Heart right ventricle (tissue), 16 donors: ENCODE results near the gene COA8. TPM values are rescaled to one million over a fixed set of nuclear protein-coding genes. Genes with fewer than 3 reads are reported as not detected.
A peak's percentile ranks its signal among the peaks of the same experiment; 100 is the strongest.

ENCODE experiments used
- ATAC-seq, 8 donors: fragments of 200-7000 bp; cut with Tn5 transposase; one replicate each; pipeline ENCODE4 v1.9.1; 2020; ENCODE audit warnings: mild to moderate bottlenecking in 8 of 8, moderate library complexity in 8 of 8, moderate number of reproducible peaks in 1 of 8
- DNase-seq, 2 donors: peaks; one replicate each; pipeline ENCODE4 v3.0.0-alpha.2; 2020
- H3K27ac ChIP-seq, 10 donors: fragments of 200-600 bp; sonication (generic) in 2 of 10; one replicate each; pipeline versions ENCODE4 v1.5.0 to v1.8.0; 2020 to 2022; ENCODE audit warnings: mild to moderate bottlenecking in 3 of 10
- H3K27me3 ChIP-seq, 7 donors: fragments of 200-600 bp; one replicate each; pipeline ENCODE4 v1.8.0; 2021 to 2022; ENCODE audit warnings: mild to moderate bottlenecking in 2 of 7
- H3K36me3 ChIP-seq, 9 donors: fragments of 200-600 bp; sonication (generic) in 1 of 9; one replicate each; pipeline versions ENCODE4 v1.5.0 to v1.8.0; 2020 to 2022; ENCODE audit warnings: mild to moderate bottlenecking in 2 of 9
- H3K4me1 ChIP-seq, 9 donors: fragments of 200-600 bp; sonication (generic) in 1 of 9; one replicate each; pipeline versions ENCODE4 v1.5.0 to v1.8.0; 2020 to 2022; ENCODE audit warnings: mild to moderate bottlenecking in 4 of 9
- H3K4me3 ChIP-seq, 10 donors: fragments of 200-600 bp; sonication (generic) in 2 of 10; one replicate each; pipeline versions ENCODE4 v1.5.0 to v1.8.0; 2020 to 2022; ENCODE audit warnings: mild to moderate bottlenecking in 7 of 10, moderate library complexity in 2 of 10
- H3K9me3 ChIP-seq, 11 donors: fragments of 200-600 bp in 10 of 11; sonication (generic) in 2 of 11; one replicate each; pipeline versions ENCODE4 v1.5.0 to v1.8.0; 2013 to 2022; ENCODE audit warnings: mild to moderate bottlenecking in 2 of 11, control low read depth in 1 of 11, moderate library complexity in 1 of 11
- WGBS, 2 donors: extraction: QIAGEN DNeasy Blood & Tissue Kit; methylation state at CpG; one replicate each; pipeline ENCODE4 v1.1.7; 2013; ENCODE audit warnings: inconsistent platforms in 1 of 2; 5-methylcytosine and 5-hydroxymethylcytosine counted together
- intact Hi-C, 10 donors: fragments of 100-400 bp; cut with DNase I; formaldehyde crosslinking; loops; one replicate each; pipeline versions ENCODE4 v1.11.1 to v1.14.2; 2022
- polyA plus RNA-seq, 2 donors: library from polyadenylated mRNA; stranded (reverse); fragments of 200-250 nt; gene quantifications; one replicate each; pipeline ENCODE4 v1.2.3, GENCODE V29; 2013
- total RNA-seq, 10 donors: library from RNA; stranded (reverse); fragmentation: NEBNext Ultra II Directional in 3 of 10; extraction: Animal tissue kit (Norgen Biotek cat#: 25700) in 3 of 10; gene quantifications; one replicate each; pipeline versions ENCODE4 v1.2.1 to v1.2.4, GENCODE V29; 2021 to 2023
- TF ChIP-seq, protein P1 (sequence below), 9 donors: fragments of 200-600 bp; sonication (generic) in 2 of 9; IDR thresholded peaks; one replicate each; pipeline versions ENCODE4 v1.5.0 to v1.8.0; 2021 to 2022; ENCODE audit warnings: antibody characterized with exemption in 9 of 9, mild to moderate bottlenecking in 5 of 9, moderate library complexity in 1 of 9
- donor health status: Arrhythmogenic right ventricular cardiomyopathy.
- donor health status: ischemic (EF 13 %, LVEDD 7.1; RV severe dilation, severe dysfunction).
- donor health status: healthy with polysubstance abuse.
- donor health status: DM: no; HTN: yes; CAD: no.
- donor health status: DM: no; HTN: no; CAD: no.
- donor health status: ischemic (EF 25% LVEDD 6.9; RV normal size, moderate dysfunction).
- donor health status: ischemic (EF 25% LVEDD 5.7; RV mildly dilated, moderate dysfunction).
- donor health status: healthy.
- donor health status: DM: yes; HTN: yes; CAD: no.
- donor health status: Ischemic cardiomyopathy.
- donor health status: ischemic (EF 35%, LVEDD 5.7; RV mildly dilated, moderate dysfunction).
- donor health status: nonischemic (EF 11% LVEDD 7.7; RV severe dilation, severe dysfunction).
- donor health status: DM: yes; HTN: yes; CAD: no.
- donor health status: PGD.
- donor health status: ischemic (EF 29% LVEDD 5.4; RV normal size, mild dysfunction).
- donor health status: nonischemic (EF 23%, LVEDD 6.1; RV moderate dilation, normal function).

COA8 gene
- total and polyA plus RNA-seq, 12 donors = 33.3 to 141 (median 43.8) TPM

DNA sequence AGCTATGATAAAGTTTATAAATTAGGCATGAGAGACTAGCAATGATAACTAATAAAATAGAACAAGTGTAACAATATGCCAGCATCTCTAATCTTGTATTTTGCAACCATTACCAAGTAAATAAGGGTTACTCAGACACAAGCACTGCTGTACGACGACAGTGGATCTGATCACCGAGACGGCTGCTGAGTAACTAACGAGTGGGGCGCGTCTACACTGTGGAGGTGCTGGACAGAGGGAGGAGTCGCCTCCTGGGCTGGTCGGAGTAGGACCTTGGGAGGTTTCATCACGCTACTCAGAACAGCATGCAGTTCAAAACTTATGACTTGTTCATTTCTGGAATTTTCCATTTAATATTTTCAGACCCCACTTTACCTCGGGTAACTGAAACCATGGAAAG, 18.4 kb downstream of the COA8 start:
- intact Hi-C loops = loop anchor here in 1 of 10 donors (10.0 kb wide), 1 partner anchor 404 kb away; no protein-coding TSS in a partner anchor

DNA sequence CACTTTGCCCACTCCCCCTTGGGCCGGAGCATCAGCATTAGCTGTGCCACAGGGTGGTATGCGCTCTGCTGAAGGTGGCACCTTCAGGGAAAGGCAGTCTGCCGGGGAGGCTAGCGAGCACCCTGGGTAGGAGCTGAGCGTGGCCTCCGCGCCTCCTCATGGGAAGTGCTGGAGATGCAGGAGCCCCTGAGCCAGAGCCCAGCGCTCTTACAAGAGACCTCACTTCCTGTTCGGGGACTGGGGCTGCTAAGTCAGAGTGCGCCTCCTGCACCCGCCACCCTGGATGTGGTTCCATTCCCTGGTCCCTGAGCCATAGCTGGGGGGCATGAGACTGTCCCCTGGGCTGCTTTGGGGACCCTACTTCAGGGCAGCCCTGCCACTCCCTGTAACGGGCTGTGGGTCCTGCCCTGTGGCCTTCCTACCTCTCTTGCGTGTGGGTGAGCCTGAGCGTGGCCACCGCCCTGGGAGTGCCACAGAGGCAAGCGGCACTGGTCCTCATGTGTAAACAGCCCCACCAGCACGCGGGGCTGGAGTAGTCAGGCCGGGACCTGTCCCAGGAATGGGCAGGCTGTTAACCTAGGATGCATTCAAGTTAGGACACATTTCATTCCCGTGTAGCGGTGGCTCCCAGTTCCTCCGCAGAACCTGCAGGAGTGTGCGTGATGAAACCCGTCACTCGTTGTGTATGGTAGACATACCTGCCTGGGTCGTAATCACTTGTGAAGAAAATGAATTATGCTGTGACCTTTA, 19.4 kb downstream of the COA8 start:
- no peak for DNase-seq
- H3K9me3 ChIP-seq = no peaks in the 10 kb centered on the region
- 95% methylated on average over 26 of the region's 26 CpGs for WGBS, 2 donors
- peak in 4 of 8 donors; percentile 16 to 33 (median 18) for ATAC-seq
- H3K36me3 ChIP-seq = peaks cover 0 to 65% (median 11%) of the 10 kb centered on the region in 9 donors
- peaks cover 0 to 4% (median 2%) of the 10 kb centered on the region in 9 donors for H3K4me1 ChIP-seq
- H3K4me3 ChIP-seq = no peak overlapping the region
- intact Hi-C loops = loop anchor here in 1 of 10 donors (10.0 kb wide), 1 partner anchor 403 kb away; no protein-coding TSS in a partner anchor
- H3K27me3 ChIP-seq = no peaks in the 10 kb centered on the region
- H3K27ac ChIP-seq = no peak overlapping the region
- TF ChIP-seq, protein P1, sequence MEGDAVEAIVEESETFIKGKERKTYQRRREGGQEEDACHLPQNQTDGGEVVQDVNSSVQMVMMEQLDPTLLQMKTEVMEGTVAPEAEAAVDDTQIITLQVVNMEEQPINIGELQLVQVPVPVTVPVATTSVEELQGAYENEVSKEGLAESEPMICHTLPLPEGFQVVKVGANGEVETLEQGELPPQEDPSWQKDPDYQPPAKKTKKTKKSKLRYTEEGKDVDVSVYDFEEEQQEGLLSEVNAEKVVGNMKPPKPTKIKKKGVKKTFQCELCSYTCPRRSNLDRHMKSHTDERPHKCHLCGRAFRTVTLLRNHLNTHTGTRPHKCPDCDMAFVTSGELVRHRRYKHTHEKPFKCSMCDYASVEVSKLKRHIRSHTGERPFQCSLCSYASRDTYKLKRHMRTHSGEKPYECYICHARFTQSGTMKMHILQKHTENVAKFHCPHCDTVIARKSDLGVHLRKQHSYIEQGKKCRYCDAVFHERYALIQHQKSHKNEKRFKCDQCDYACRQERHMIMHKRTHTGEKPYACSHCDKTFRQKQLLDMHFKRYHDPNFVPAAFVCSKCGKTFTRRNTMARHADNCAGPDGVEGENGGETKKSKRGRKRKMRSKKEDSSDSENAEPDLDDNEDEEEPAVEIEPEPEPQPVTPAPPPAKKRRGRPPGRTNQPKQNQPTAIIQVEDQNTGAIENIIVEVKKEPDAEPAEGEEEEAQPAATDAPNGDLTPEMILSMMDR (IDR thresholded peaks at IDR 0.05) = no peak

More for the DNA sequence above, 18.4 kb downstream of the COA8 start:
- Histone ChIP-seq H3K4me1 (peaks cover 0 to 13% (median 11%) of the 10 kb centered on the region in 9 donors), H3K4me3 (no peak overlapping the region), H3K27me3 (no peaks in the 10 kb centered on the region), H3K27ac (no peak overlapping the region), H3K36me3 (peaks cover 0 to 62% (median 11%) of the 10 kb centered on the region in 9 donors), H3K9me3 (no peaks in the 10 kb centered on the region)
- DNase-seq (no peak), ATAC-seq (no peak)
- WGBS, 2 donors = 87 to 93% methylated on average over 11 of the region's 11 CpGs
- TF ChIP-seq, protein P1 (IDR thresholded peaks at IDR 0.05) = no peak

DNA sequence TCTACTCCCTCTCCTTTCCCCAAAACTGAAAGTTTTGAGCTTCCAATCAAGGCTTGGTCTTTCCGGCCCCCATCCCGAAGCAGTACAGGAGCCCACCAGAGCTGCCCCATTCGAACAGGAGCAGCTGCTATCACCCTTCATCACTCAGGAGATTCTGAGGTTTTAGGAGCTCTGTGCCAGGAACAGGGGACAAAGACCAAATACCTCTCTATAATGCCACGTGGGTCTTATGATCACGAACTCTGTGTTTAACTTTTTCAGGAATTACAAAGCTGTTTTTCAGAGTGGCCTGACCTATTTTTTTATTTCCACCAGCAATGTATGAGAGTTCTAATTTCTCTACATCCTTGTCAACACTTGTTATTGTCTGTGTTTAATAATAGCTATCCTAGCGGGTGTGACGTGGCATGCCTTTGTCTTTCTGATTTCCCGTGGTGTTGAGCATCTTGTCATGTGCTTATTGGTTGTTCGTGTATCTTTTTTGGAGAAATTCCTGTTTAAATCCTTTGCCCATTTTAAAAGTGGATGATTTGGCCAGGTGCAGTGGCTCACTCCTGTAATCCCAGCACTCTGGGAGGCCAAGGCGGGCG, 21.7 kb downstream of the COA8 start:
- H3K9me3 ChIP-seq = no peaks in the 10 kb centered on the region
- no peak overlapping the region for H3K27ac ChIP-seq
- intact Hi-C loops = loop anchor here in 1 of 10 donors (10.0 kb wide), 1 partner anchor 400 kb away; no protein-coding TSS in a partner anchor
- peaks cover 0 to 65% (median 19%) of the 10 kb centered on the region in 9 donors for H3K36me3 ChIP-seq
- DNase-seq (no peak), ATAC-seq (no peak)
- no peak overlapping the region for H3K4me3 ChIP-seq
- no peaks in the 10 kb centered on the region for H3K4me1 ChIP-seq
- TF ChIP-seq, protein P1 (IDR thresholded peaks at IDR 0.05) = no peak
- 77% methylated on average over 11 of the region's 11 CpGs for WGBS, 2 donors
- no peaks in the 10 kb centered on the region for H3K27me3 ChIP-seq

DNA sequence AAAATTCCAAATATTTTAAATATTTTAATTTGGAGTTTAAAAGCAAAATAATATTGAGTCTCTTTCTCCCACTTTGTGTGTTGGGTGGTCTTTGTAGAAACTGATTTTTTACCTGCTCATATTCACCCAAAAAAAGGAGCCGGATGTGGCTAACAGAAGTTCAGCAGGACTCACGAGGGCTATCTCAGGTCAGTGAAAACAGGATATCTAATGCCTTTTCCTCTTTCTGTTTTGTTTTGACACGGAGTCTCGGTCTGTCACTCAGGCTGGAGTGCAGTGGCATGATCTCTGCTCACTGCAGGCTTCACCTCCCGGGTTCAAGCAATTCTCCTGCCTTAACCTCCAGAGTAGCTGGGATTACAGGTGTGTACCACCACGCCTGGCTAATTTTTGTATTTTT, 30.8 kb downstream of the COA8 start:
- ATAC-seq (no peak), DNase-seq (no peak)
- peak overlapping the region in 7 of 10 donors; percentile 52 to 70 (median 52) for H3K27ac ChIP-seq
- intact Hi-C loops = no loop called here
- H3K4me3 ChIP-seq = peak overlapping the region in 2 of 10 donors; percentile 5 to 24
- peaks cover 0 to 31% (median 2%) of the 10 kb centered on the region in 9 donors for H3K36me3 ChIP-seq
- peaks cover 0 to 37% (median 22%) of the 10 kb centered on the region in 9 donors for H3K4me1 ChIP-seq
- TF ChIP-seq, protein P1 (IDR thresholded peaks at IDR 0.05) = no peak
- no peaks in the 10 kb centered on the region for H3K9me3 ChIP-seq
- 59 to 82% methylated on average over 6 of the region's 6 CpGs for WGBS, 2 donors
- no peaks in the 10 kb centered on the region for H3K27me3 ChIP-seq
